Keratinocyte (primary cell): ENCODE data around the gene IRF2BP1. TPM values are rescaled to one million over a fixed set of nuclear protein-coding genes. Genes with fewer than 3 reads are reported as not detected.

Experiments
- DNase-seq: peaks from one replicate; pipeline ENCODE4 v3.0.0-alpha.2; 2011; ENCODE audit warnings: low read depth, missing footprints, low spot score
- FAIRE-seq: peaks from 2 replicates; lab custom pipeline; 2011; peaks lifted over from hg19 to GRCh38; lab: Jason Lieb, UNC
- H2AFZ ChIP-seq: 2 replicates; pipeline ENCODE4 v1.6.0; 2012; ENCODE audit warnings: low read length, control low read depth, inconsistent platforms; ENCODE audit not compliant: control insufficient read depth
- H3K27ac ChIP-seq: 2 replicates; pipeline ENCODE4 v1.5.1; 2011; ENCODE audit warnings: low read length; ENCODE audit not compliant: control insufficient read depth, insufficient read depth
- H3K27me3 ChIP-seq: 3 replicates; pipeline ENCODE4 v1.6.0; 2011; ENCODE audit warnings: low read length; ENCODE audit not compliant: control insufficient read depth, insufficient read depth; ENCODE audit errors: extremely low read depth
- H3K36me3 ChIP-seq, 2 experiments: 2 replicates in 1 of 2; 3 replicates in 1 of 2; pipeline ENCODE4 v1.5.1; 2011; ENCODE audit warnings: low read length in 2 of 2, mild to moderate bottlenecking in 1 of 2; ENCODE audit not compliant: control insufficient read depth in 2 of 2, insufficient read depth in 2 of 2; ENCODE audit errors: extremely low read depth in 1 of 2
- H3K4me1 ChIP-seq: 3 replicates; pipeline ENCODE4 v1.5.1; 2011; ENCODE audit warnings: low read length; ENCODE audit not compliant: control insufficient read depth, insufficient read depth; ENCODE audit errors: extremely low read depth
- H3K4me2 ChIP-seq: 3 replicates; pipeline ENCODE4 v1.6.0; 2011; ENCODE audit warnings: low read depth, low read length; ENCODE audit not compliant: control insufficient read depth, insufficient read depth; ENCODE audit errors: extremely low read depth
- H3K4me3 ChIP-seq, 3 experiments: fragments of 200-600 bp in 1 of 3; sonication (generic) in 1 of 3; 2 replicates in 2 of 3; 3 replicates in 1 of 3; pipeline ENCODE4 v1.5.1; 2011 to 2016; ENCODE audit warnings: low read length in 3 of 3, mild to moderate bottlenecking in 3 of 3, control low read depth in 2 of 3, inconsistent platforms in 1 of 3, low read depth in 1 of 3, mixed read lengths in 1 of 3, mixed run types in 1 of 3, moderate library complexity in 1 of 3; ENCODE audit not compliant: control insufficient read depth in 2 of 3, insufficient read depth in 2 of 3; ENCODE audit errors: extremely low read depth in 1 of 3
- H3K79me2 ChIP-seq: 2 replicates; pipeline ENCODE4 v1.6.0; 2012; ENCODE audit warnings: low read length; ENCODE audit not compliant: control insufficient read depth, insufficient read depth
- H3K9ac ChIP-seq: 3 replicates; pipeline ENCODE4 v1.6.0; 2011; ENCODE audit warnings: low read length; ENCODE audit not compliant: control insufficient read depth, insufficient read depth; ENCODE audit errors: extremely low read depth
- H3K9me1 ChIP-seq: 3 replicates; pipeline ENCODE4 v1.6.0; 2011; ENCODE audit warnings: low read length; ENCODE audit not compliant: control insufficient read depth, insufficient read depth; ENCODE audit errors: extremely low read depth
- H3K9me3 ChIP-seq: 2 replicates; pipeline ENCODE4 v1.5.1; 2012; ENCODE audit warnings: low read depth, low read length; ENCODE audit not compliant: control insufficient read depth
- H4K20me1 ChIP-seq: 3 replicates; pipeline ENCODE4 v1.6.0; 2011; ENCODE audit warnings: low read length; ENCODE audit not compliant: control insufficient read depth, insufficient read depth; ENCODE audit errors: extremely low read depth
- CTCF ChIP-seq, 3 experiments: IDR thresholded peaks in 1 of 3; conservative IDR thresholded peaks in 1 of 3; optimal IDR thresholded peaks in 1 of 3; 2 replicates in 2 of 3; 3 replicates in 1 of 3; pipeline versions ENCODE3 to v1.5.1; 2011; ENCODE audit warnings: low read length in 3 of 3, mild to moderate bottlenecking in 3 of 3, moderate library complexity in 2 of 3, control low read depth in 1 of 3, inconsistent platforms in 1 of 3; ENCODE audit not compliant: insufficient read depth in 2 of 3; ENCODE audit errors: extremely low read depth in 1 of 3
- EZH2 ChIP-seq: IDR thresholded peaks from one replicate; pipeline ENCODE4 v1.6.1; 2012; ENCODE audit warnings: inconsistent platforms, mild to moderate bottlenecking, low read length, moderate library complexity
- dilution Hi-C: fragments of 300-500 bp; cut with MboI; formaldehyde crosslinking; loops from one replicate; pipeline ENCODE4 v1.7.0; 2020; ENCODE audit warnings: low sequenced_read_pairs; ENCODE audit not compliant: extremely low pct_ligation_motif_present
- polyA plus RNA-seq, 5 experiments: library from polyadenylated mRNA; depleted of rRNA in 3 of 5; stranded (reverse) in 3 of 5; stranded (forward) in 1 of 5; unstranded in 1 of 5; fragments of >200 nt; gene quantifications; 1 replicate in 1 of 5; 2 replicates in 3 of 5; 3 replicates in 1 of 5; pipeline versions ENCODE4 v1.2.1 to v1.2.3, GENCODE V29; 2011 to 2012; ENCODE audit warnings: missing spikeins in 2 of 5, low read depth in 1 of 5, low replicate concordance in 1 of 5

IRF2BP1 gene
- polyA plus RNA-seq, 1 donor (not counting 4 experiments of a cell fraction or from before 2014, with no cell fraction given), result 1.7 TPM

GRCh38 chr19:45917421-45918091 is 31.6 kb upstream of the IRF2BP1 start:
- no peak for DNase-seq

GRCh38 chr19:45913874-45914830 is 28.2 kb upstream of the IRF2BP1 start, which contains the start of gene NANOS2:
TSS of gene NANOS2 (minus strand) at chr19:45914778. CDS start at chr19:45914693, 85 bp downstream.
- TF ChIP-seq EZH2 (no peak), CTCF (optimal IDR thresholded peaks at IDR 0.05 in 1 of 3, IDR thresholded peaks at IDR 0.05 in 1 of 3, conservative IDR thresholded peaks at IDR 0.05 in 1 of 3; ENCODE audit: extremely low read depth in 1 of 3, insufficient read depth in 2 of 3, low read length in 3 of 3) (peak in 1 of 3 experiments; percentile 20)

More at GRCh38 chr19:45917421-45918091, 31.6 kb upstream of the IRF2BP1 start:
- dilution Hi-C loops, result no loop called here
- H2AFZ ChIP-seq, result no peak overlapping the region
- no peak overlapping the region for H3K9ac ChIP-seq
- no peak for FAIRE-seq
- no peak overlapping the region for H3K4me2 ChIP-seq
- H3K9me1 ChIP-seq, result no peaks in the 10 kb centered on the region
- TF ChIP-seq EZH2 (no peak), CTCF (optimal IDR thresholded peaks at IDR 0.05 in 1 of 3, IDR thresholded peaks at IDR 0.05 in 1 of 3, conservative IDR thresholded peaks at IDR 0.05 in 1 of 3; ENCODE audit: extremely low read depth in 1 of 3, insufficient read depth in 2 of 3, low read length in 3 of 3) (no peak)
- H3K36me3 ChIP-seq, result no peaks in the 10 kb centered on the region
- no peaks in the 10 kb centered on the region for H3K4me1 ChIP-seq
- no peaks in the 10 kb centered on the region for H3K9me3 ChIP-seq
- no peaks in the 10 kb centered on the region for H4K20me1 ChIP-seq
- peaks cover 12% of the 10 kb centered on the region for H3K27me3 ChIP-seq
- no peak overlapping the region for H3K27ac ChIP-seq
- no peak overlapping the region for H3K4me3 ChIP-seq
- H3K79me2 ChIP-seq, result no peaks in the 10 kb centered on the region

More at GRCh38 chr19:45913874-45914830, 28.2 kb upstream of the IRF2BP1 start, which contains the start of gene NANOS2:
- DNase-seq (no peak), FAIRE-seq (no peak)
- dilution Hi-C loops, result no loop called here
- peaks cover 6% of the 10 kb centered on the region for H3K27me3 ChIP-seq
- H3K9ac ChIP-seq, result no peak within 1 kb of the TSS
- H3K36me3 ChIP-seq, result no peaks in the 10 kb centered on the region
- H3K27ac ChIP-seq, result no peak within 1 kb of the TSS
- H3K4me3 ChIP-seq, result no peak within 1 kb of the TSS
- H3K9me1 ChIP-seq, result no peaks in the 10 kb centered on the region
- H3K4me2 ChIP-seq, result no peak within 1 kb of the TSS
- no peaks in the 10 kb centered on the region for H4K20me1 ChIP-seq
- H2AFZ ChIP-seq, result no peak within 1 kb of the TSS
- no peaks in the 10 kb centered on the region for H3K9me3 ChIP-seq
- H3K4me1 ChIP-seq, result no peaks in the 10 kb centered on the region
- H3K79me2 ChIP-seq, result no peaks in the 10 kb centered on the region
